ENCODE results near the gene PLA2G4D.

Gene PLA2G4D

DNA sequence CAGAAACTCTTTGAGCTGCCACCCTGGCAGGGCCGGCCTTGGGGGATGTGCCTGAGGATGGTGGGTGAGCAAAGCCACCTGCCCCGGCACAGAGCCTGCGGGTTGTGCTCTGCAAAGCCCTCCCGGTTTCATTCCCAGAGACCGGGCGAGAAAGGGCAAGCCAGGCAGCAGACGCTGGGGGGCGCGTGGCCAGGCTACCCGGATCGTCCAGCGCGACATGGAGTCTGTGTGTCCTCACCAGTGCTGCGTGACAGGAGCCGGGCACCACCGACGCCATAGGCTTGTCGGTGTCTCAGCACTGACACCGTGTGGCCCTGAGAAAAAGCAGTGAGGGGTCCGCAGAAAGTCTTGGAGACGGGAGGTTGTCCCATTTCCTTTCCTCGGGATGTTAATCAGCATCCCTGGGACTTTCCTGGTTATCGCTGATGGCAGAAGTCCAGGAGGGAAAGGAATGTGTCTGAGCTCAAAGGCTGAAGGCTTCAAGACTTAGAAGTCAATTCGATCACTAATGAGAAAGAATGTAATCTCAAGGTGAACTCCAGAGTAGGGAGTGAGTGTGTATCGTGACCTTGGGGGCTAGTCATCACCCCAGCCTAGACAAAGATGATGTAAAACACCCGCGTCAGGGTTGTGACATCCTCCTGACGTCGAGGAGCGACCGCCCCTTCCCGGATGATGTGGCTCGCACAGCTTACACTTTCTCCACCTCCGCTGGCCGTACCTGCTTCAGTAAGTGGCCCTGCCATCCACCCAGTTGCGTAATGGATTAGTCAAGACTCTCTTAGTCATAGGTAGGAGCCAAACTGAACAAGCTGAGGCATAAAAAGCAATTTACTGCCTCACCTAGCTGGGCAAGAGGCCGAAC is 37.2 kb downstream of the PLA2G4D start:
- no peak overlapping the region for H2AFZ ChIP-seq (ENCODE audit: low read depth, low read length)
- H2BK12ac ChIP-seq (ENCODE audit: low read length in 2 of 2): no peak overlapping the region
- no peak overlapping the region for H4K91ac ChIP-seq (ENCODE audit: low read length)
- H3K79me1 ChIP-seq (replicated peaks; ENCODE audit: low read length, poor library complexity, severe bottlenecking): no peaks in the 10 kb centered on the region
- no peak overlapping the region for H2AK5ac ChIP-seq (ENCODE audit: low read length, severe bottlenecking)
- 20% methylated on average over 37 of the region's 37 CpGs for WGBS
- H4K8ac ChIP-seq (ENCODE audit: low read length): peak overlapping the region; percentile 12
- H3K4me1 ChIP-seq (ENCODE audit: control insufficient read depth, insufficient read depth, low read depth, low read length): peaks cover 7% of the 10 kb centered on the region
- H3K27ac ChIP-seq (ENCODE audit: low read length, poor library complexity, severe bottlenecking): no peak overlapping the region
- H3K9me3 ChIP-seq (ENCODE audit: control insufficient read depth, low read length): no peaks in the 10 kb centered on the region
- H3K18ac ChIP-seq (ENCODE audit: low read depth in 1 of 2, low read length in 2 of 2): peak overlapping the region in 1 of 2 experiments; percentile 80
- H3K27me3 ChIP-seq (ENCODE audit: control insufficient read depth in 1 of 2, insufficient read depth in 1 of 2, low read length in 2 of 2): peaks cover 39 to 78% of the 10 kb centered on the region in 2 experiments
- no peak overlapping the region for H3K4ac ChIP-seq (ENCODE audit: low read depth in 1 of 2, low read length in 2 of 2)
- H2BK120ac ChIP-seq (ENCODE audit: low read depth, low read length): no peak overlapping the region
- no peak overlapping the region for H3K14ac ChIP-seq (ENCODE audit: low read length in 2 of 2)
- peak overlapping the region; percentile 93 for H3K4me2 ChIP-seq (ENCODE audit: low read length, poor library complexity, severe bottlenecking)
- peak overlapping the region in 1 of 2 experiments; percentile 27 for H3K23ac ChIP-seq (ENCODE audit: low read length in 2 of 2)
- H2BK15ac ChIP-seq (ENCODE audit: low read depth, poor library complexity, severe bottlenecking): no peak overlapping the region
- H3K4me3 ChIP-seq (ENCODE audit: insufficient read depth in 1 of 2, low read depth in 1 of 2, low read length in 2 of 2): peak overlapping the region; percentile 38 to 54
- peak overlapping the region; percentile 8 for H3K9ac ChIP-seq (ENCODE audit: low read length)
- no peaks in the 10 kb centered on the region for H3K36me3 ChIP-seq (ENCODE audit: control insufficient read depth in 1 of 2, insufficient read depth in 2 of 2, low read depth in 1 of 2, low read length in 2 of 2)
- no peak overlapping the region for H2BK5ac ChIP-seq (ENCODE audit: low read depth, low read length, poor library complexity, severe bottlenecking)
- DNase-seq: peak; percentile 86

DNA sequence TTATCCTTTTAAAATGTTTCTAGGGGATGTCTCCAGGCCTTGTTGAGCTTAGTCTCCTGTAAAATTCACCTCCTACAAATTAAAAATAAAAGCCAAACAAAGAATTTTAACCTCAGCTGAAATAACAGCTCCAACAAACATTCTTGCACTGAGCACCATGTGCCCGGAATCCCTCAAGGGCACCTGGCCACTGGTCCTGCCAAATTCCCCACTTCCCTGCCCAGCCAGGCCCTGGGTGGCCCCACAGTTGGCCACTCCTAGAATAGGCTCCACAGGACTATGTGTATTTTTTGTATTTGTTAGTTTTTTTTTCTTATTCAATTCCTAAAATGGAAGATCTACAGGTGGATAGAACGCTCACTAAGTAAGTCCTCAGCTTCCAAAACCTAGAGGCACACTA is 40.4 kb downstream of the PLA2G4D start:
- peaks cover 41 to 81% of the 10 kb centered on the region in 2 experiments for H3K27me3 ChIP-seq (ENCODE audit: control insufficient read depth in 1 of 2, insufficient read depth in 1 of 2, low read length in 2 of 2)
- H2BK15ac ChIP-seq (ENCODE audit: low read depth, poor library complexity, severe bottlenecking): no peak overlapping the region
- H3K4ac ChIP-seq (ENCODE audit: low read depth in 1 of 2, low read length in 2 of 2): no peak overlapping the region
- H2BK5ac ChIP-seq (ENCODE audit: low read depth, low read length, poor library complexity, severe bottlenecking): no peak overlapping the region
- H2BK12ac ChIP-seq (ENCODE audit: low read length in 2 of 2): no peak overlapping the region
- H3K23ac ChIP-seq (ENCODE audit: low read length in 2 of 2): no peak overlapping the region
- H2AK5ac ChIP-seq (ENCODE audit: low read length, severe bottlenecking): no peak overlapping the region
- WGBS: 100% methylated on average over 1 of the region's 2 CpGs
- H3K4me1 ChIP-seq (ENCODE audit: control insufficient read depth, insufficient read depth, low read depth, low read length): peaks cover 7% of the 10 kb centered on the region
- no peak overlapping the region for H3K27ac ChIP-seq (ENCODE audit: low read length, poor library complexity, severe bottlenecking)
- H3K79me1 ChIP-seq (replicated peaks; ENCODE audit: low read length, poor library complexity, severe bottlenecking): no peaks in the 10 kb centered on the region
- no peak overlapping the region for H2AFZ ChIP-seq (ENCODE audit: low read depth, low read length)
- H4K91ac ChIP-seq (ENCODE audit: low read length): no peak overlapping the region
- H3K9ac ChIP-seq (ENCODE audit: low read length): no peak overlapping the region
- no peak for DNase-seq
- H3K36me3 ChIP-seq (ENCODE audit: control insufficient read depth in 1 of 2, insufficient read depth in 2 of 2, low read depth in 1 of 2, low read length in 2 of 2): no peaks in the 10 kb centered on the region
- no peak overlapping the region for H3K4me3 ChIP-seq (ENCODE audit: insufficient read depth in 1 of 2, low read depth in 1 of 2, low read length in 2 of 2)
- no peak overlapping the region for H2BK120ac ChIP-seq (ENCODE audit: low read depth, low read length)
- H4K8ac ChIP-seq (ENCODE audit: low read length): no peak overlapping the region
- no peak overlapping the region for H3K18ac ChIP-seq (ENCODE audit: low read depth in 1 of 2, low read length in 2 of 2)
- H3K14ac ChIP-seq (ENCODE audit: low read length in 2 of 2): no peak overlapping the region
- no peak overlapping the region for H3K4me2 ChIP-seq (ENCODE audit: low read length, poor library complexity, severe bottlenecking)
- H3K9me3 ChIP-seq (ENCODE audit: control insufficient read depth, low read length): no peaks in the 10 kb centered on the region

DNA sequence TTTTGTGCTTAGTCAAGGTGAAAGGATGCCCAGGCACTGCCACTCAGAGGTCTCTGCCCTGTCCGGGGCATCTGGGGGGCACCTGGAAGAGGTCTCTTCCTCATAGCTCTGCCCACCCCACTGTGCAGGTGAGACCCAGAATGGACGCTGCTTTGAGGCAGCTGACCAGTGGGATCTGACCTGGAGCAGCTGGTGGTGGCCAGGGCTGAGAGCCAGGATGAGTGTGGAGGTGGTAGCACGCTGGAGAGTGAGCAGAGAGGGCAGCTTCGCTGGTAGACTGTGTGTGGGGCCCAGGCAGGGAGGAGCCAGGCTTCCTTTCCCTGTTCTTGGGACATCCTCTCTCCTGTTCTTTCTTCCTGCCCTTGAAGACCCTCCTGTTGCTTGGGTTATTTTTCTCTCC is 41.4 kb downstream of the PLA2G4D start:
- Histone ChIP-seq H4K8ac (ENCODE audit: low read length) (no peak overlapping the region), H3K9me3 (ENCODE audit: control insufficient read depth, low read length) (no peaks in the 10 kb centered on the region), H3K4me1 (ENCODE audit: control insufficient read depth, insufficient read depth, low read depth, low read length) (peaks cover 7% of the 10 kb centered on the region), H4K91ac (ENCODE audit: low read length) (no peak overlapping the region), H2AFZ (ENCODE audit: low read depth, low read length) (no peak overlapping the region), H3K4ac (ENCODE audit: low read depth in 1 of 2, low read length in 2 of 2) (no peak overlapping the region), H3K79me1 (replicated peaks; ENCODE audit: low read length, poor library complexity, severe bottlenecking) (no peaks in the 10 kb centered on the region), H3K27ac (ENCODE audit: low read length, poor library complexity, severe bottlenecking) (no peak overlapping the region), H2BK15ac (ENCODE audit: low read depth, poor library complexity, severe bottlenecking) (no peak overlapping the region), H3K23ac (ENCODE audit: low read length in 2 of 2) (no peak overlapping the region), H3K27me3 (ENCODE audit: control insufficient read depth in 1 of 2, insufficient read depth in 1 of 2, low read length in 2 of 2) (peaks cover 44 to 81% of the 10 kb centered on the region in 2 experiments), H3K18ac (ENCODE audit: low read depth in 1 of 2, low read length in 2 of 2) (no peak overlapping the region), H3K4me3 (ENCODE audit: insufficient read depth in 1 of 2, low read depth in 1 of 2, low read length in 2 of 2) (no peak overlapping the region), H2BK5ac (ENCODE audit: low read depth, low read length, poor library complexity, severe bottlenecking) (no peak overlapping the region), H2BK12ac (ENCODE audit: low read length in 2 of 2) (no peak overlapping the region), H3K36me3 (ENCODE audit: control insufficient read depth in 1 of 2, insufficient read depth in 2 of 2, low read depth in 1 of 2, low read length in 2 of 2) (no peaks in the 10 kb centered on the region), H2BK120ac (ENCODE audit: low read depth, low read length) (no peak overlapping the region), H3K14ac (ENCODE audit: low read length in 2 of 2) (no peak overlapping the region), H3K9ac (ENCODE audit: low read length) (no peak overlapping the region), H2AK5ac (ENCODE audit: low read length, severe bottlenecking) (no peak overlapping the region), H3K4me2 (ENCODE audit: low read length, poor library complexity, severe bottlenecking) (no peak overlapping the region)
- WGBS: 70% methylated on average over 4 of the region's 4 CpGs
- DNase-seq: no peak

DNA sequence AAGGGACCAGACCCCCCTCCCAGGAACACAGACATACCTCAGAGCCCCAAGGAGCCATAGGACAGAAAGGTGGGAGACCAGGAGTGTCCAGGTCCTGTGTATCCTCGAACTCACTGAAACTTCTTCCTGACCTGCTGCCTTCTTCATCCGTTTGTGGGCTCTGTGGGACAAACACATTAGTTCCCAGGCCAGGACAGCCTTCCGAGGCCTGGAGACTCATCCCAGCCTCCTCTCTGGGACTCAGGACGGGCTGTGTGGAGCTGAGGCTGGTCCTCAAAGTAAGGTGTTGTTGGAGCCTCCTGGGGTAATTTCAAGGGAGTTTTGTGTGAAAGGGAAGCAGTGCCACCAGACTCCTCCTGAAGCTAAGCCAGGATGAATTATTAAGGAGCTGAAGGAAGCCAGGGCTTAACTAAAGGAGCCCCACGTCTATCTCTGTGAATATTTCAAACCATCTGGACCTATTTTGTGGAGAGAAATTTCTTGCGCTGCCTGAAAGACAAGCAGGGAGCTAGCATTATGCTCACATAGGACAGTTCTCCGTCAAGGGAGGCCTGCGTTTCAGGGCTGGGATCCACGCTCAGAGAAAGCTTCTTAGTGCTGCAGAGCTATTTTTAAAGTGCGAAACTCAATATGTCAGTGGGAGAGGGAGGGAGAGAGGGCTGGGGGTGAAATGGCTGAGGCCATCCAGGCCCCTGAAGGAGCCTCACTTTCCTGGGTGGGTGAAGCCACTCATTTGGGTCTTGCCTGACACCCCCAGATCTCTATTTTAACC is 43.7 kb downstream of the PLA2G4D start:
- WGBS: 84% methylated on average over 10 of the region's 10 CpGs
- no peaks in the 10 kb centered on the region for H3K36me3 ChIP-seq (ENCODE audit: control insufficient read depth in 1 of 2, insufficient read depth in 2 of 2, low read depth in 1 of 2, low read length in 2 of 2)
- no peak overlapping the region for H3K14ac ChIP-seq (ENCODE audit: low read length in 2 of 2)
- H2BK5ac ChIP-seq (ENCODE audit: low read depth, low read length, poor library complexity, severe bottlenecking): no peak overlapping the region
- H3K4me1 ChIP-seq (ENCODE audit: control insufficient read depth, insufficient read depth, low read depth, low read length): no peaks in the 10 kb centered on the region
- H3K23ac ChIP-seq (ENCODE audit: low read length in 2 of 2): no peak overlapping the region
- no peak overlapping the region for H2AFZ ChIP-seq (ENCODE audit: low read depth, low read length)
- H2BK120ac ChIP-seq (ENCODE audit: low read depth, low read length): no peak overlapping the region
- H3K4me3 ChIP-seq (ENCODE audit: insufficient read depth in 1 of 2, low read depth in 1 of 2, low read length in 2 of 2): no peak overlapping the region
- no peaks in the 10 kb centered on the region for H3K9me3 ChIP-seq (ENCODE audit: control insufficient read depth, low read length)
- peaks cover 35 to 76% of the 10 kb centered on the region in 2 experiments for H3K27me3 ChIP-seq (ENCODE audit: control insufficient read depth in 1 of 2, insufficient read depth in 1 of 2, low read length in 2 of 2)
- no peak overlapping the region for H2BK15ac ChIP-seq (ENCODE audit: low read depth, poor library complexity, severe bottlenecking)
- DNase-seq: no peak
- H4K91ac ChIP-seq (ENCODE audit: low read length): no peak overlapping the region
- H3K4ac ChIP-seq (ENCODE audit: low read depth in 1 of 2, low read length in 2 of 2): no peak overlapping the region
- H3K4me2 ChIP-seq (ENCODE audit: low read length, poor library complexity, severe bottlenecking): no peak overlapping the region
- no peak overlapping the region for H2AK5ac ChIP-seq (ENCODE audit: low read length, severe bottlenecking)
- H4K8ac ChIP-seq (ENCODE audit: low read length): no peak overlapping the region
- H3K79me1 ChIP-seq (replicated peaks; ENCODE audit: low read length, poor library complexity, severe bottlenecking): no peaks in the 10 kb centered on the region
- H3K18ac ChIP-seq (ENCODE audit: low read depth in 1 of 2, low read length in 2 of 2): no peak overlapping the region
- H3K9ac ChIP-seq (ENCODE audit: low read length): no peak overlapping the region
- no peak overlapping the region for H2BK12ac ChIP-seq (ENCODE audit: low read length in 2 of 2)
- H3K27ac ChIP-seq (ENCODE audit: low read length, poor library complexity, severe bottlenecking): no peak overlapping the region
